MCF 10A (cell line): ENCODE data around the gene GATB. TPM values are rescaled to one million over a fixed set of nuclear protein-coding genes. Genes with fewer than 3 reads are reported as not detected.

ENCODE experiments used
- BruUV-seq: library from RNA; stranded (reverse); fragments of 400-500 nt; replicated peaks from 2 replicates; lab custom pipeline; 2021; lab: Mats Ljungman, UMichigan
- CTCF ChIA-PET: fragments of 300-600 bp; sonication (Branson Sonifier 250); formaldehyde crosslinking; extraction: SDS; loops from one replicate; lab custom pipeline; 2021; ENCODE audit warnings: antibody characterized with exemption, inconsistent platforms; lab: Yijun Ruan, JAX
- POLR2A ChIA-PET: fragments of 300-600, 350-650 bp; sonication (Branson Sonifier 250); formaldehyde crosslinking; extraction: SDS; loops from one replicate; lab custom pipeline; 2020; ENCODE audit warnings: antibody characterized with exemption, inconsistent platforms; lab: Yijun Ruan, JAX
- DNase-seq: peaks from one replicate; pipeline ENCODE4 v3.0.0-alpha.2; 2018; ENCODE audit not compliant: unreplicated experiment
- H3K27ac Mint-ChIP-seq: one replicate; pipeline ENCODE4 v1.8.0; 2022; ENCODE audit warnings: mild to moderate bottlenecking, low read depth, mixed read lengths; ENCODE audit not compliant: unreplicated experiment
- H3K27me3 Mint-ChIP-seq: one replicate; pipeline ENCODE4 v1.8.0; 2022; ENCODE audit warnings: mixed read lengths; ENCODE audit not compliant: insufficient read depth, unreplicated experiment
- H3K36me3 Mint-ChIP-seq: one replicate; pipeline ENCODE4 v1.8.0; 2022; ENCODE audit warnings: mild to moderate bottlenecking, moderate library complexity, mixed read lengths; ENCODE audit not compliant: insufficient read depth, unreplicated experiment
- H3K4me1 Mint-ChIP-seq: one replicate; pipeline ENCODE4 v1.8.0; 2022; ENCODE audit warnings: mixed read lengths; ENCODE audit not compliant: insufficient read depth, unreplicated experiment
- H3K4me3 Mint-ChIP-seq: one replicate; pipeline ENCODE4 v1.8.0; 2022; ENCODE audit warnings: mild to moderate bottlenecking, moderate library complexity, mixed read lengths; ENCODE audit not compliant: unreplicated experiment
- H3K9me3 Mint-ChIP-seq: one replicate; pipeline ENCODE4 v1.8.0; 2022; ENCODE audit warnings: mixed read lengths; ENCODE audit not compliant: unreplicated experiment
- CTCF ChIP-seq: fragments of 200-600 bp; IDR thresholded peaks from one replicate; pipeline ENCODE4 v1.8.0; 2022; ENCODE audit warnings: antibody characterized with exemption, mild to moderate bottlenecking; ENCODE audit not compliant: unreplicated experiment
- intact Hi-C: fragments of 100-400 bp; cut with micrococcal nuclease; formaldehyde crosslinking; loops from 2 replicates; pipeline ENCODE4 v1.14.1; 2022
- total RNA-seq: library from RNA; stranded (reverse); gene quantifications from 2 replicates; pipeline ENCODE4 v1.2.3, GENCODE V29; 2022

Gene GATB
- total RNA-seq, 1 experiment from 2014 or later = 17.8 TPM

GRCh38 chr4:151679231-151679630 lies 81.6 kb downstream of the GATB start:
- CTCF ChIA-PET = interaction anchor here (0.6 to 0.7 kb wide), 2 partner anchors 689 to 860 kb away, joined by 3 read pairs; no protein-coding TSS in a partner anchor
- no TSS peak for BruUV-seq
- Mint-ChIP-seq H3K4me3 (no peak overlapping the region), H3K27ac (no peak overlapping the region), H3K9me3 (no peaks in the 10 kb centered on the region), H3K4me1 (peaks cover 9% of the 10 kb centered on the region), H3K36me3 (peaks cover 18% of the 10 kb centered on the region), H3K27me3 (no peaks in the 10 kb centered on the region)
- intact Hi-C loops = no loop called here
- no peak for DNase-seq
- no peak for TF ChIP-seq CTCF
- POLR2A ChIA-PET = no interaction called here

DNA sequence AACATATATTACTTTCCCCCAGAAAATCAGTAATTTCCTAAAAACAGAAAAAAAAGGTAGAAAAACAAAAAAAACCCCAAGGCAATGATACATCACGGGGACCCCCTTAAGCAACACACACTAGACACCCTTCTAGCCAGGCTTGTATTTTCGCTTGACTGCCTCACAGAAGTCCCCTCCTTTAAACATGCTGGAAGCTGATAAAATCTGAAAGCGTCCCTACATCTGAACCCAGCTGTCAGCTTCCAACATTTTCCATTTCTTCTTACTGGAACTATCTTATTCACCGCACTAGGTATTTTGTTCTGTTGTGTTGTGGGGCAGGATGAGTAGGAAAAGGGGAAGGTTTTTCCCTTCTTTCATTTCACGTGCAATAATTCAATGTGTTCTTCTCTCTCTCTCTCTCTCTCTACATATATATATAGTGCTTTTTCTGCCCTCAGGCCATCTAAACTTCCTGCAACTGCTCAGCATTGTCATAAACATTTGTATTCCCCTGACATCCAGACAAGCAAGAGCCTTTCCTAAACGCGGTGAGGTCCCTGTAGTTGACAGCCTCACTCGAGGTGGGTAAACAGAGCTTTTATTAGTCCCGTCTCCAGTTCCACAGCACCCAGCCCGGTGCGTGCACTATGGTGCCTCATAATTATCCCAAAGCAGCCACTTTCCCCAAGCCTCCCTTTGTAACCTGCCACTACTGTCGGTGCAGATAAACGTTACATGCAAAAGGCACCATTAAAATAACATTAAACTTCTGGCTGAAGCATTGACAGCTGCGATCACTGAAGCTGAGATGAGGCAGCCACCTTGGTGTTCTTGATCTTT lies 82.5 kb downstream of the GATB start:
- Mint-ChIP-seq H3K27me3 (no peaks in the 10 kb centered on the region), H3K27ac (no peak overlapping the region), H3K36me3 (peaks cover 23% of the 10 kb centered on the region), H3K4me3 (no peak overlapping the region), H3K9me3 (no peaks in the 10 kb centered on the region), H3K4me1 (peaks cover 9% of the 10 kb centered on the region)
- intact Hi-C loops = no loop called here
- ChIA-PET POLR2A (no interaction called here), CTCF (no interaction called here)
- DNase-seq = no peak
- no peak for TF ChIP-seq CTCF
- BruUV-seq = no TSS peak

DNA sequence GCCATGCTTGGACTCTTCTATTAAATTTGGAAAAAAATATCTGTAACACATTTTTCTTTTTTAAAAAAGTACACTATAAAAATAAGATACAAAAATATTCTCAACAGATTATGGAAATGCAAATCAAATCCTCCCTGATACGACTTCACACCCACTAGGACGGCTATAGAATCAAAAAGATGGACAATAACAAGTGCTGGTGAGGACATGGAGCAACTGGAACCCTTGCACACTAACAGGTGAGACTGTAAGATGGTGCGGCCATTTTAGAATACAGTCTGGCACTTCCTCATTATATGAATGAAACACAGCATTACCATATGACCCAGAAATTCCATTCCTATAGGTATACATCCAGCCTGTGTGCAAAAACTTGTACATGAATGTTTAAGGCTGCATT lies 83.6 kb downstream of the GATB start:
- no TSS peak for BruUV-seq
- H3K27ac Mint-ChIP-seq = no peak overlapping the region
- H3K36me3 Mint-ChIP-seq = peaks cover 21% of the 10 kb centered on the region
- H3K4me1 Mint-ChIP-seq = peaks cover 9% of the 10 kb centered on the region
- no peaks in the 10 kb centered on the region for H3K27me3 Mint-ChIP-seq
- DNase-seq = no peak
- CTCF ChIA-PET = no interaction called here
- H3K9me3 Mint-ChIP-seq = no peaks in the 10 kb centered on the region
- no peak for TF ChIP-seq CTCF
- intact Hi-C loops = no loop called here
- H3K4me3 Mint-ChIP-seq = no peak overlapping the region
- POLR2A ChIA-PET = interaction anchor here (0.7 kb wide), 1 partner anchor 381 kb away, joined by 6 read pairs; no protein-coding TSS in a partner anchor

- no peak overlapping the region for H3K27ac Mint-ChIP-seq
- intact Hi-C loops = no loop called here
- no peaks in the 10 kb centered on the region for H3K27me3 Mint-ChIP-seq
- no peak for TF ChIP-seq CTCF
- ChIA-PET CTCF (interaction anchor here (0.8 to 1.1 kb wide), 3 partner anchors 72 to 314 kb away, joined by 3 read pairs; no protein-coding TSS in a partner anchor), POLR2A (no interaction called here)
- DNase-seq = peak; percentile 77
- BruUV-seq = no TSS peak
- H3K9me3 Mint-ChIP-seq = no peaks in the 10 kb centered on the region
- H3K4me3 Mint-ChIP-seq = no peak overlapping the region
- peaks cover 18% of the 10 kb centered on the region for H3K36me3 Mint-ChIP-seq
- peaks cover 9% of the 10 kb centered on the region for H3K4me1 Mint-ChIP-seq
These were observed 84.5 kb downstream of the GATB start for GRCh38 chr4:151676301-151676700.
